GM23338 (cell line): ENCODE data around the gene ORAI1.
"Not testable (repeated sequence)": the region's sequence is repeated elsewhere in the genome, so short reads cannot be mapped to it uniquely, and the experiment has no call there.

Experiments
- CREB1 ChIP-seq: fragments of 250-450 bp; sonication (Bioruptor Pico); IDR thresholded peaks from 2 replicates; pipeline ENCODE4 v1.5.0; 2020; ENCODE audit warnings: low read depth, mild to moderate bottlenecking, moderate library complexity
- EZH2 ChIP-seq: fragments of 200-600 bp; sonication (generic); IDR thresholded peaks from one replicate; pipeline ENCODE4 v1.8.0; 2017; ENCODE audit warnings: antibody characterized with exemption, mild to moderate bottlenecking, low read depth; ENCODE audit not compliant: unreplicated experiment
- EZH2phosphoT487 ChIP-seq: fragments of 200-600 bp; sonication (generic); IDR thresholded peaks from one replicate; pipeline ENCODE4 v1.8.1; 2018; ENCODE audit warnings: antibody characterized with exemption; ENCODE audit not compliant: unreplicated experiment
- JUNB ChIP-seq: IDR thresholded peaks from one replicate; pipeline ENCODE4 v1.6.1; 2016; ENCODE audit warnings: antibody characterized with exemption; ENCODE audit not compliant: unreplicated experiment
- NANOG ChIP-seq: IDR thresholded peaks from 2 replicates; pipeline ENCODE4 v1.6.1; 2016; ENCODE audit warnings: antibody characterized with exemption, borderline replicate concordance
- POLR2AphosphoS5 ChIP-seq: IDR thresholded peaks from 2 replicates; pipeline ENCODE4 v1.6.1; 2016; ENCODE audit warnings: antibody characterized with exemption, low read depth
- STAT1 ChIP-seq: IDR thresholded peaks from one replicate; pipeline ENCODE4 v1.6.1; 2016; ENCODE audit warnings: antibody characterized with exemption; ENCODE audit not compliant: unreplicated experiment
- ZNF114 ChIP-seq: fragments of 250-450 bp; sonication (Bioruptor Pico); IDR thresholded peaks from 2 replicates; pipeline ENCODE4 v1.5.0; 2020; ENCODE audit warnings: mild to moderate bottlenecking, moderate library complexity
- ZNF331 ChIP-seq: fragments of 250-450 bp; sonication (Bioruptor Pico); IDR thresholded peaks from 2 replicates; pipeline ENCODE4 v1.5.0; 2020; ENCODE audit warnings: low read depth, mild to moderate bottlenecking, moderate library complexity
- TF ChIP-seq, protein P1 (sequence below), 2 experiments: fragments of 200-600 bp in 1 of 2; sonication (generic) in 1 of 2; conservative IDR thresholded peaks; 2 replicates each; pipeline versions ENCODE4 v1.5.1 to v1.6.1; 2016 to 2017; ENCODE audit warnings: antibody characterized with exemption in 2 of 2, low read depth in 2 of 2, mild to moderate bottlenecking in 2 of 2, moderate library complexity in 1 of 2
- TF ChIP-seq, protein P2 (sequence below): IDR thresholded peaks from one replicate; pipeline ENCODE4 v1.6.1; 2018; ENCODE audit warnings: antibody characterized with exemption; ENCODE audit not compliant: unreplicated experiment
- TF ChIP-seq, protein P3 (sequence below): fragments of 250-450 bp; sonication (Bioruptor Pico); IDR thresholded peaks from 2 replicates; pipeline ENCODE4 v1.5.0; 2020; ENCODE audit warnings: mild to moderate bottlenecking, moderate library complexity
- TF ChIP-seq, protein P4 (sequence below): IDR thresholded peaks from 2 replicates; pipeline ENCODE4 v1.6.1; 2016; ENCODE audit warnings: antibody characterized with exemption

DNA sequence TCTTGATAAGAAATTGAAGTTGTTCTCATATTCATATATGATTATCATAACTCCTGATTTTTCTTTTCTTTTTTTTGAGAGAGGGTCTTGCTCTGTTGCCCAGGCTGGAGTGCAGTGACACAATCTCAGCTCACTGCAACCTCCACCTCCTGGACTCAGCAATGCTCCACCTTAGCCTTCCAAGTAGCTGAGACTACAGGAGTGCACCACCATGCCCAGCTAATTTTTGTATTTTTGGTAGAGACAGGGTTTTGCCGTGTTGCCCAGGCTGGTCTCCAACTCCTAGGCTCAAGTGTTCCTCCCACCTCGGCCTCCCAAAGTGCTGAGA, 43.0 kb upstream of the ORAI1 start:
- TF ChIP-seq, protein P1, sequence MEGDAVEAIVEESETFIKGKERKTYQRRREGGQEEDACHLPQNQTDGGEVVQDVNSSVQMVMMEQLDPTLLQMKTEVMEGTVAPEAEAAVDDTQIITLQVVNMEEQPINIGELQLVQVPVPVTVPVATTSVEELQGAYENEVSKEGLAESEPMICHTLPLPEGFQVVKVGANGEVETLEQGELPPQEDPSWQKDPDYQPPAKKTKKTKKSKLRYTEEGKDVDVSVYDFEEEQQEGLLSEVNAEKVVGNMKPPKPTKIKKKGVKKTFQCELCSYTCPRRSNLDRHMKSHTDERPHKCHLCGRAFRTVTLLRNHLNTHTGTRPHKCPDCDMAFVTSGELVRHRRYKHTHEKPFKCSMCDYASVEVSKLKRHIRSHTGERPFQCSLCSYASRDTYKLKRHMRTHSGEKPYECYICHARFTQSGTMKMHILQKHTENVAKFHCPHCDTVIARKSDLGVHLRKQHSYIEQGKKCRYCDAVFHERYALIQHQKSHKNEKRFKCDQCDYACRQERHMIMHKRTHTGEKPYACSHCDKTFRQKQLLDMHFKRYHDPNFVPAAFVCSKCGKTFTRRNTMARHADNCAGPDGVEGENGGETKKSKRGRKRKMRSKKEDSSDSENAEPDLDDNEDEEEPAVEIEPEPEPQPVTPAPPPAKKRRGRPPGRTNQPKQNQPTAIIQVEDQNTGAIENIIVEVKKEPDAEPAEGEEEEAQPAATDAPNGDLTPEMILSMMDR (conservative IDR thresholded peaks at IDR 0.05; ENCODE audit: low read depth in 2 of 2) = not testable (repeated sequence)
- not testable (repeated sequence) for TF ChIP-seq EZH2phosphoT487; EZH2; POLR2AphosphoS5; CREB1 (CRISPR knock-in tag); JUNB; ZNF114 (CRISPR knock-in tag); STAT1; NANOG; ZNF331 (CRISPR knock-in tag)
- TF ChIP-seq, protein P2, sequence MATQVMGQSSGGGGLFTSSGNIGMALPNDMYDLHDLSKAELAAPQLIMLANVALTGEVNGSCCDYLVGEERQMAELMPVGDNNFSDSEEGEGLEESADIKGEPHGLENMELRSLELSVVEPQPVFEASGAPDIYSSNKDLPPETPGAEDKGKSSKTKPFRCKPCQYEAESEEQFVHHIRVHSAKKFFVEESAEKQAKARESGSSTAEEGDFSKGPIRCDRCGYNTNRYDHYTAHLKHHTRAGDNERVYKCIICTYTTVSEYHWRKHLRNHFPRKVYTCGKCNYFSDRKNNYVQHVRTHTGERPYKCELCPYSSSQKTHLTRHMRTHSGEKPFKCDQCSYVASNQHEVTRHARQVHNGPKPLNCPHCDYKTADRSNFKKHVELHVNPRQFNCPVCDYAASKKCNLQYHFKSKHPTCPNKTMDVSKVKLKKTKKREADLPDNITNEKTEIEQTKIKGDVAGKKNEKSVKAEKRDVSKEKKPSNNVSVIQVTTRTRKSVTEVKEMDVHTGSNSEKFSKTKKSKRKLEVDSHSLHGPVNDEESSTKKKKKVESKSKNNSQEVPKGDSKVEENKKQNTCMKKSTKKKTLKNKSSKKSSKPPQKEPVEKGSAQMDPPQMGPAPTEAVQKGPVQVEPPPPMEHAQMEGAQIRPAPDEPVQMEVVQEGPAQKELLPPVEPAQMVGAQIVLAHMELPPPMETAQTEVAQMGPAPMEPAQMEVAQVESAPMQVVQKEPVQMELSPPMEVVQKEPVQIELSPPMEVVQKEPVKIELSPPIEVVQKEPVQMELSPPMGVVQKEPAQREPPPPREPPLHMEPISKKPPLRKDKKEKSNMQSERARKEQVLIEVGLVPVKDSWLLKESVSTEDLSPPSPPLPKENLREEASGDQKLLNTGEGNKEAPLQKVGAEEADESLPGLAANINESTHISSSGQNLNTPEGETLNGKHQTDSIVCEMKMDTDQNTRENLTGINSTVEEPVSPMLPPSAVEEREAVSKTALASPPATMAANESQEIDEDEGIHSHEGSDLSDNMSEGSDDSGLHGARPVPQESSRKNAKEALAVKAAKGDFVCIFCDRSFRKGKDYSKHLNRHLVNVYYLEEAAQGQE = not testable (repeated sequence)
- TF ChIP-seq, protein P3, sequence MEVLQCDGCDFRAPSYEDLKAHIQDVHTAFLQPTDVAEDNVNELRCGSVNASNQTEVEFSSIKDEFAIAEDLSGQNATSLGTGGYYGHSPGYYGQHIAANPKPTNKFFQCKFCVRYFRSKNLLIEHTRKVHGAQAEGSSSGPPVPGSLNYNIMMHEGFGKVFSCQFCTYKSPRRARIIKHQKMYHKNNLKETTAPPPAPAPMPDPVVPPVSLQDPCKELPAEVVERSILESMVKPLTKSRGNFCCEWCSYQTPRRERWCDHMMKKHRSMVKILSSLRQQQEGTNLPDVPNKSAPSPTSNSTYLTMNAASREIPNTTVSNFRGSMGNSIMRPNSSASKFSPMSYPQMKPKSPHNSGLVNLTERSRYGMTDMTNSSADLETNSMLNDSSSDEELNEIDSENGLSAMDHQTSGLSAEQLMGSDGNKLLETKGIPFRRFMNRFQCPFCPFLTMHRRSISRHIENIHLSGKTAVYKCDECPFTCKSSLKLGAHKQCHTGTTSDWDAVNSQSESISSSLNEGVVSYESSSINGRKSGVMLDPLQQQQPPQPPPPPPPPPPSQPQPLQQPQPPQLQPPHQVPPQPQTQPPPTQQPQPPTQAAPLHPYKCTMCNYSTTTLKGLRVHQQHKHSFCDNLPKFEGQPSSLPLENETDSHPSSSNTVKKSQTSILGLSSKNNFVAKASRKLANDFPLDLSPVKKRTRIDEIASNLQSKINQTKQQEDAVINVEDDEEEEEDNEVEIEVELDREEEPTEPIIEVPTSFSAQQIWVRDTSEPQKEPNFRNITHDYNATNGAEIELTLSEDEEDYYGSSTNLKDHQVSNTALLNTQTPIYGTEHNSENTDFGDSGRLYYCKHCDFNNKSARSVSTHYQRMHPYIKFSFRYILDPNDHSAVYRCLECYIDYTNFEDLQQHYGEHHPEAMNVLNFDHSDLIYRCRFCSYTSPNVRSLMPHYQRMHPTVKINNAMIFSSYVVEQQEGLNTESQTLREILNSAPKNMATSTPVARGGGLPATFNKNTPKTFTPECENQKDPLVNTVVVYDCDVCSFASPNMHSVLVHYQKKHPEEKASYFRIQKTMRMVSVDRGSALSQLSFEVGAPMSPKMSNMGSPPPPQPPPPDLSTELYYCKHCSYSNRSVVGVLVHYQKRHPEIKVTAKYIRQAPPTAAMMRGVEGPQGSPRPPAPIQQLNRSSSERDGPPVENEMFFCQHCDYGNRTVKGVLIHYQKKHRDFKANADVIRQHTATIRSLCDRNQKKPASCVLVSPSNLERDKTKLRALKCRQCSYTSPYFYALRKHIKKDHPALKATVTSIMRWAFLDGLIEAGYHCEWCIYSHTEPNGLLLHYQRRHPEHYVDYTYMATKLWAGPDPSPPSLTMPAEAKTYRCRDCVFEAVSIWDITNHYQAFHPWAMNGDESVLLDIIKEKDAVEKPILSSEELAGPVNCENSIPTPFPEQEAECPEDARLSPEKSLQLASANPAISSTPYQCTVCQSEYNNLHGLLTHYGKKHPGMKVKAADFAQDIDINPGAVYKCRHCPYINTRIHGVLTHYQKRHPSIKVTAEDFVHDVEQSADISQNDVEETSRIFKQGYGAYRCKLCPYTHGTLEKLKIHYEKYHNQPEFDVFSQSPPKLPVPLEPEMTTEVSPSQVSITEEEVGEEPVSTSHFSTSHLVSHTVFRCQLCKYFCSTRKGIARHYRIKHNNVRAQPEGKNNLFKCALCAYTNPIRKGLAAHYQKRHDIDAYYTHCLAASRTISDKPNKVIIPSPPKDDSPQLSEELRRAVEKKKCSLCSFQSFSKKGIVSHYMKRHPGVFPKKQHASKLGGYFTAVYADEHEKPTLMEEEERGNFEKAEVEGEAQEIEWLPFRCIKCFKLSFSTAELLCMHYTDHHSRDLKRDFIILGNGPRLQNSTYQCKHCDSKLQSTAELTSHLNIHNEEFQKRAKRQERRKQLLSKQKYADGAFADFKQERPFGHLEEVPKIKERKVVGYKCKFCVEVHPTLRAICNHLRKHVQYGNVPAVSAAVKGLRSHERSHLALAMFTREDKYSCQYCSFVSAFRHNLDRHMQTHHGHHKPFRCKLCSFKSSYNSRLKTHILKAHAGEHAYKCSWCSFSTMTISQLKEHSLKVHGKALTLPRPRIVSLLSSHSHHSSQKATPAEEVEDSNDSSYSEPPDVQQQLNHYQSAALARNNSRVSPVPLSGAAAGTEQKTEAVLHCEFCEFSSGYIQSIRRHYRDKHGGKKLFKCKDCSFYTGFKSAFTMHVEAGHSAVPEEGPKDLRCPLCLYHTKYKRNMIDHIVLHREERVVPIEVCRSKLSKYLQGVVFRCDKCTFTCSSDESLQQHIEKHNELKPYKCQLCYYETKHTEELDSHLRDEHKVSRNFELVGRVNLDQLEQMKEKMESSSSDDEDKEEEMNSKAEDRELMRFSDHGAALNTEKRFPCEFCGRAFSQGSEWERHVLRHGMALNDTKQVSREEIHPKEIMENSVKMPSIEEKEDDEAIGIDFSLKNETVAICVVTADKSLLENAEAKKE = not testable (repeated sequence)
- TF ChIP-seq, protein P4, sequence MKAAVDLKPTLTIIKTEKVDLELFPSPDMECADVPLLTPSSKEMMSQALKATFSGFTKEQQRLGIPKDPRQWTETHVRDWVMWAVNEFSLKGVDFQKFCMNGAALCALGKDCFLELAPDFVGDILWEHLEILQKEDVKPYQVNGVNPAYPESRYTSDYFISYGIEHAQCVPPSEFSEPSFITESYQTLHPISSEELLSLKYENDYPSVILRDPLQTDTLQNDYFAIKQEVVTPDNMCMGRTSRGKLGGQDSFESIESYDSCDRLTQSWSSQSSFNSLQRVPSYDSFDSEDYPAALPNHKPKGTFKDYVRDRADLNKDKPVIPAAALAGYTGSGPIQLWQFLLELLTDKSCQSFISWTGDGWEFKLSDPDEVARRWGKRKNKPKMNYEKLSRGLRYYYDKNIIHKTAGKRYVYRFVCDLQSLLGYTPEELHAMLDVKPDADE = not testable (repeated sequence)
